ENCODE data around the gene ZNF93. TPM values are rescaled to one million over a fixed set of nuclear protein-coding genes. Genes with fewer than 3 reads are reported as not detected.

The ZNF93 gene
- total RNA-seq, 1 donor from 2014 or later: 3.2 TPM

Other genes with a start within 250 kb of the ZNF93 start
- gene ATP13A1, start 237.3 kb upstream of the ZNF93 start, total RNA-seq: 20.3 and 22.7 TPM in 2 replicates
- 8.7 and 14.6 TPM in 2 replicates for gene ZNF101, start 232.1 kb upstream of the ZNF93 start, total RNA-seq
- gene ZNF14, start 167.8 kb upstream of the ZNF93 start, total RNA-seq: 4.2 and 5.6 TPM in 2 replicates
- 9.7 and 12.0 TPM in 2 replicates for gene ZNF506, start 79.2 kb upstream of the ZNF93 start, total RNA-seq
- 2.1 and 3.6 TPM in 2 replicates for gene ZNF253, start 35.1 kb upstream of the ZNF93 start, total RNA-seq
- 2.9 and 4.9 TPM in 2 replicates for gene ZNF682, start 138.6 kb downstream of the ZNF93 start, total RNA-seq
- gene ZNF90, start 177.1 kb downstream of the ZNF93 start, total RNA-seq: 2.1 and 2.7 TPM in 2 replicates

All from bronchial epithelial cell (primary cell).